Neuron (in vitro differentiated cells): ENCODE measurements around the gene WDR81.
"Not testable (repeated sequence)": the region's sequence is repeated elsewhere in the genome, so short reads cannot be mapped to it uniquely, and the experiment has no call there.

Experiments
- H2AFZ ChIP-seq: one replicate; pipeline ENCODE4 v1.6.1; 2013; ENCODE audit warnings: low read depth, mild to moderate bottlenecking, inconsistent platforms, low read length, moderate library complexity
- H3K27me3 ChIP-seq: one replicate; pipeline ENCODE4 v1.6.1; 2013; ENCODE audit warnings: low read length; ENCODE audit not compliant: insufficient read depth
- H3K36me3 ChIP-seq: one replicate; pipeline ENCODE4 v1.6.1; 2013; ENCODE audit warnings: low read length; ENCODE audit not compliant: insufficient read depth
- H3K4me1 ChIP-seq: one replicate; pipeline ENCODE4 v1.6.1; 2013; ENCODE audit warnings: low read length; ENCODE audit not compliant: insufficient read depth
- H3K4me3 ChIP-seq: 2 replicates; pipeline ENCODE4 v1.5.1; 2013; ENCODE audit warnings: mild to moderate bottlenecking, low read length, moderate library complexity
- H3K9me3 ChIP-seq: one replicate; pipeline ENCODE4 v1.6.1; 2013; ENCODE audit warnings: low read length

WDR81 gene

DNA sequence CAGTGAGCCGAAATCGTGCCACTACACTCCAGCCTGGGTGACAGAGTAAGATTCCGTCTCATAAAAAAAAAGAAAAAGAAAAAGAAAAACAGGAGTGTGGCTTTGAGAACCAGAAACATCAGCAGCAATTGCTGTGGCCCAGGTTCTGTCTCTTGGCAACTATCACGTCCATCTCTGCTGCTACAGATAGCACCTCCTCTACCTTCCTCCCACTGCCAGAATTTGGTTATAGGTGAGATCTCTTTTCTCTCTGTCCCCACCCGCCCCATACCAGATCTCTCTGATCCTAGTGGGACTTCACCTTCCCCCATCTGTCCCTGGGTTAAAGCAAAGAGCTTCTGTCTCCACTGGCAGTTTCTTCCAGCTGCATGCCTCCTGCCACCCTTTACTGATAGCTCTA, 17.4 kb upstream of the WDR81 start:
- Histone ChIP-seq H3K36me3 (no peaks in the 10 kb centered on the region), H3K4me1 (no peaks in the 10 kb centered on the region), H2AFZ (no peak overlapping the region), H3K4me3 (no peak overlapping the region), H3K27me3 (no peaks in the 10 kb centered on the region), H3K9me3 (no peaks in the 10 kb centered on the region)

- not testable (repeated sequence) for H2AFZ ChIP-seq, H3K4me3 ChIP-seq, H3K9me3 ChIP-seq, H3K4me1 ChIP-seq, H3K36me3 ChIP-seq, H3K27me3 ChIP-seq
Observed at GRCh38 chr17:1708791-1709346, 15.6 kb upstream of the WDR81 start.

DNA sequence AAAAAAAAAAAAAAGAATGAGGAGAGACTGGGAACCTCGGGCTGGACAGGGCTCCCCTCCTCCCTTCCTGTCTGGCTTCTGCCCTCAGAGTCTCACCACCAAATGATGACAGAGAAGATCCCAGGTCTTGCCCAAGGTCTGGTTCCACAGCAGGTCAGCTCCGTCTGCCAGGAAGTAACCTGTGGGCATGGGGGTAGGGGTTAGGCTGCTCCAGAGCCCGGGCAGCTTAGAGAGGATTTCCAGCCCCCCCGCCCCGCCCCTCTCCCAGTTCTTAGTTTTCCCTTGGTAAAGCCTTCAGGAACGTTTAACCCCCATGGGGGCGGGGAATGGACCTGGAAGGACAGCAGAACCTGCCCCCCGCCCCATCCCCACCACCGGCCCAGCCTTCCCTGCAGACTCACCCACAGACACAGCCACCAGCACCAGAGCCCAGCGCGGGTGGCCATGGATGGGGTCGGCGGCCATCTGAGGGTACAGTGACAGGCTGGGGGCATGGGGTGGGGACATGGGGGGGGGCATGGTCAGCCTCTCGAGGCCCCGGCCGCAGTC, 15.0 kb upstream of the WDR81 start:
- Histone ChIP-seq H3K4me1 (peaks cover 11% of the 10 kb centered on the region), H3K4me3 (peak overlapping the region; percentile 37), H2AFZ (no peak overlapping the region), H3K36me3 (no peaks in the 10 kb centered on the region), H3K9me3 (no peaks in the 10 kb centered on the region), H3K27me3 (no peaks in the 10 kb centered on the region)

DNA sequence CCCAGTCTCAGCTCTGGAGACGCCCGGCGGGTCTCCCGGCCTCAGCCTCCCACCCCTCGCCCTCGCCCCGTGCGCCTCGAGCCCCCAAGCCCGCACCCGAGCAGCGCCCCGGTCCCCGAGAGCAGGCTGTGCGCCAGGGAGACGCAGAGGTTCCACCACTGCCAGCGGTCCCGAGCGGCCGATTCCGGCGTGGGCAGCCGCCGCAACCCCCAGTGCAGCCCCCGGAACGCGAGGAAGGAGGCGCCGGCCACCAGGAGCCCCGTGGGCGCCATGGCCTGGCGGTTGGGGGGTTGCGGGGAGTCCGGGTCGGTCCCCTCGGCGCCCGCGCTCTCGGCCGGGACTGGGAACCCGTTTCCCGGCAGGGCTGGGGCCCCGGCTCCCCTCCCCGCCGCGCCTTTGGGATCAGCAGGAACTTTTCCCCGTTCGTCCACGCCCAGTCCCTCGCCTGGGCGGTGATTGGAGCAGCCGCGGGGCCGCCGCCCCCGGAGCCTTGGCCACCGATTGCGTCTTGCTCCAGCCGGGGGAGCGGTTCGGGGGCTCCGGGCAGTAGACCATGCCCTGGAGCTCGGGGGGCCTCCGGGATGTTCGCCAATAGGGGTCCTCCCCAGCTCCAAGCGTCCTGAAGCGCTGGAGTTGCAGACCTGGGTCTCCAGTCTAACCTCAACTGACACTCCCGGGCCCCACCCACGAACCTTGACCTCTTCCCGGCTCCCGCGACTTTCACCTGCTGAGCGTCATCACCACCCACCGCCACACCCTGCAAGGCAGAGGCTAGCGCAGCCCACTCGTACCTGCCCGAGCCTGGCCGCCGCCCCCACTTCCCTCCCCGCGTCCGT, 14.3 kb upstream of the WDR81 start, which contains the start of gene TLCD2:
Gene TLCD2 (minus strand): TSS at position 407 of the 836 bp plus-strand sequence. CDS start 135 bp downstream, at position 272.
- Histone ChIP-seq H3K9me3 (no peaks in the 10 kb centered on the region), H3K27me3 (no peaks in the 10 kb centered on the region), H3K4me3 (peak within 1 kb of the TSS; percentile 37), H3K4me1 (peaks cover 16% of the 10 kb centered on the region), H3K36me3 (no peaks in the 10 kb centered on the region), H2AFZ (peak within 1 kb of the TSS; percentile 70)

- Histone ChIP-seq H2AFZ (no peak overlapping the region), H3K4me1 (peaks cover 20% of the 10 kb centered on the region), H3K4me3 (no peak overlapping the region), H3K36me3 (no peaks in the 10 kb centered on the region), H3K9me3 (no peaks in the 10 kb centered on the region), H3K27me3 (no peaks in the 10 kb centered on the region)
Observed at GRCh38 chr17:1710807-1711553, 13.5 kb upstream of the WDR81 start.

DNA sequence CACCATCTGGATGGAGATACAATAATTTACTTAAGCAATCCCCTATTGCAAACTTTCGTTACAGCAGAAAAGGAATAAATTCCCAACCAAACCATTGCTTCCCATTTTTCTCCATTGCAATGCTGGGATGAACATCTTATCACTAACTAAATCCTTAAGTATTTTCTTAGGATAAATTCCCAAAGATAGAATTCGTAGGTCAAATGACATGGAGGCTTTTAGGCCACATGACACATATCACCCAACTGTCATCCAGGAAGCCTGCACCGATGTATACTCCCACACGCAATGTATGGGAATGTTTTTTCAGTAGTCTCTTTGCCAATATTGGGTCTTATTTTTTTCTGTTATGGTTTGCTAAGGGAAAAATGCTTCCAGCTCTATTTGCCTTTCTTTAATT, 12.7 kb upstream of the WDR81 start:
- no peak overlapping the region for H2AFZ ChIP-seq
- no peak overlapping the region for H3K4me3 ChIP-seq
- peaks cover 20% of the 10 kb centered on the region for H3K4me1 ChIP-seq
- no peaks in the 10 kb centered on the region for H3K27me3 ChIP-seq
- no peaks in the 10 kb centered on the region for H3K9me3 ChIP-seq
- H3K36me3 ChIP-seq: no peaks in the 10 kb centered on the region

GRCh38 chr17:1712271-1712670, 12.2 kb upstream of the WDR81 start:
- Histone ChIP-seq H3K4me1 (peaks cover 21% of the 10 kb centered on the region), H3K9me3 (no peaks in the 10 kb centered on the region), H3K27me3 (no peaks in the 10 kb centered on the region), H3K4me3 (no peak overlapping the region), H3K36me3 (no peaks in the 10 kb centered on the region), H2AFZ (no peak overlapping the region)

GRCh38 chr17:1713160-1713877, 11.2 kb upstream of the WDR81 start:
- H3K4me3 ChIP-seq: no peak overlapping the region
- H2AFZ ChIP-seq: no peak overlapping the region
- no peaks in the 10 kb centered on the region for H3K36me3 ChIP-seq
- no peaks in the 10 kb centered on the region for H3K27me3 ChIP-seq
- H3K4me1 ChIP-seq: peaks cover 27% of the 10 kb centered on the region
- H3K9me3 ChIP-seq: no peaks in the 10 kb centered on the region

- H3K9me3 ChIP-seq: no peaks in the 10 kb centered on the region
- H3K4me1 ChIP-seq: peaks cover 27% of the 10 kb centered on the region
- no peaks in the 10 kb centered on the region for H3K27me3 ChIP-seq
- peak overlapping the region; percentile 74 for H3K4me3 ChIP-seq
- no peaks in the 10 kb centered on the region for H3K36me3 ChIP-seq
- peak overlapping the region; percentile 1 for H2AFZ ChIP-seq
Observed at GRCh38 chr17:1713878-1714426, 10.6 kb upstream of the WDR81 start.

DNA sequence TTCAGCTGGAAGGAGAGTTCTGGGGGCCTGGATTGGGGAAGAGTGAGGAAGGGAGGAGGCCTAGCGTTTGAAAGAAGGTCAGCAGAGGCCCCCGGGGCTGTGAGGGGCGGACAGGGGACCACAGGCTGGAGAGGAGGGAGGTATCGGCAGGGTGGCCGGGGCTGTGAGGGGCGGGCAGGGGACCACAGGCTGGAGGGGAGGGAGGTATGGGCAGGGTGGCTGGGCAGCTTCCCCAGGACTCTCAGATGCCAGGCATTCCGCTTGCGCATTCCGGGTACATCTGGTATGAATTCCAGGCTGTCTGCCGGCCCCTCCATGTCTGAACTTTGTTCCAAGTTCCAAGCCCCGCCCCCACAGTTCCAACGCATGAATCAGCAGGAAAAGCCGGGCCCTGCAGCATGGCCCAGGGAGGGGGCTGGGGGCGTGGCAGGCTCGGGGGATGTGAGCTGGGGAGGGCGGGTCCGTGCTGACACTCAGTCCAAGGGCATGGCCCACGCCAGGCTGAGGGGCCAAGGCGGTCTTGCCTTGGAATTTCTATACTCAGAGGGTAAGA, 10.0 kb upstream of the WDR81 start:
- Histone ChIP-seq H3K4me3 (peak overlapping the region; percentile 74), H3K36me3 (no peaks in the 10 kb centered on the region), H3K4me1 (peaks cover 27% of the 10 kb centered on the region), H3K9me3 (no peaks in the 10 kb centered on the region), H2AFZ (peak overlapping the region; percentile 1), H3K27me3 (no peaks in the 10 kb centered on the region)

DNA sequence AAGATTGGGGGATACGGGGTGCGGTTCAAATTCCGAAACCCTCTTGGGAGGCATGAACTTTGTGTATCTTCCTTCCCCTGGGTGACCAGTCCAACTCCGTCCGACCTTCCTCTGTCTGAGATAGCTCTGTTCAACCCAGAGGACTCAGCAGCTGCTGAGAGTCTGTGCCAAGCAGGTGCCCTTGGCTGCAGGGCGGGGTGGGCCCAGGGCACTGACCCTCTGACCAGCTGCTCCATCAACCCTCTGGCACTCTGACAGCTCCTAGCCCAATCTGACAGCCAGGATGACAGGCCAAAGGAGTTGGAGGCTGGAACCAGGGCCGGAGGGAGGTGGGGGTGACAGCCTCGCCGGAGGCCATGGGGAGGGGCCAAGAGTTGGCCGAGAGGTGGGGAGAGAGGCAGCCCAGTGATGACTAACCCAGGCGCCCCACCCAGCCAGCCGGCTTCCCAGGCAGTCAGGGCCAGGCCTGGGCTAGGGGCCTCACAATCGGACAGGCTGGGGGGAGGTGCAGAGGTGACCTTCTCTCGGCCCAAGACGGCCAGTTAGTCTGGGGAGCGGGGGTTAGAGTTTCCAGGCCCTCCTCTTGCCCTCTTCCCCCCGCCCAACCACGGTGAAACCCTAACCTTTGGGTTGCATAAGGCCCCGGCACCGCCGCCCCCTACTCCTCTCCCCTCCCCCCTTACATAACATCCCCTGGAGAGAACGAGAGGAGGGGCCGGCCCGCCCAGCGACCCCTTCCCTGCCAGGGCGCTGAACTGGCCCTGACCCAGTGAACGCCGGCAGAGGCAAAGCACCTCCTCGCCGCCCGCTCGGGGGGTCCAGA, 9.3 kb upstream of the WDR81 start:
- H3K9me3 ChIP-seq: no peaks in the 10 kb centered on the region
- H3K4me1 ChIP-seq: peaks cover 27% of the 10 kb centered on the region
- H3K36me3 ChIP-seq: no peaks in the 10 kb centered on the region
- H3K27me3 ChIP-seq: no peaks in the 10 kb centered on the region
- peak overlapping the region; percentile 74 for H3K4me3 ChIP-seq
- no peak overlapping the region for H2AFZ ChIP-seq

- no peaks in the 10 kb centered on the region for H3K36me3 ChIP-seq
- no peak overlapping the region for H2AFZ ChIP-seq
- H3K4me3 ChIP-seq: peak overlapping the region; percentile 74
- no peaks in the 10 kb centered on the region for H3K9me3 ChIP-seq
- no peaks in the 10 kb centered on the region for H3K27me3 ChIP-seq
- peaks cover 27% of the 10 kb centered on the region for H3K4me1 ChIP-seq
Observed at GRCh38 chr17:1715803-1716075, 8.8 kb upstream of the WDR81 start.
